ENCODE data around the gene ABCC1. TPM values are rescaled to one million over a fixed set of nuclear protein-coding genes. Genes with fewer than 3 reads are reported as not detected.

The ABCC1 gene
- total and polyA plus RNA-seq, 12 donors: 6.1 to 32.8 (median 21.6) TPM

GRCh38 chr16:15950869-15951268 lies 1.5 kb downstream of the ABCC1 start:
- Histone ChIP-seq H3K36me3 (no peaks in the 10 kb centered on the region), H3K27ac (peak overlapping the region in 8 of 10 donors; percentile 67 to 94 (median 85)), H3K9me3 (no peaks in the 10 kb centered on the region), H3K4me1 (peaks cover 0 to 58% (median 32%) of the 10 kb centered on the region in 9 donors), H3K27me3 (no peaks in the 10 kb centered on the region), H3K4me3 (peak overlapping the region in 8 of 10 donors; percentile 78 to 90 (median 86))
- ATAC-seq (no peak), DNase-seq (no peak)
- TF ChIP-seq CTCF (IDR thresholded peaks at IDR 0.05): no peak
- intact Hi-C loops (cut with DNase I): loop anchor here in 8 of 10 donors (5.0 to 10.0 kb wide), 8 partner anchors 51 to 171 kb away; partner anchors contain the start of gene CEP20 (in 3 of the 8)

- H3K27me3 ChIP-seq: no peaks in the 10 kb centered on the region
- no peaks in the 10 kb centered on the region for H3K9me3 ChIP-seq
- TF ChIP-seq CTCF (IDR thresholded peaks at IDR 0.05): no peak
- peaks cover 0 to 58% (median 32%) of the 10 kb centered on the region in 9 donors for H3K4me1 ChIP-seq
- H3K4me3 ChIP-seq: no peak overlapping the region
- WGBS, 2 donors: 76 to 83% methylated on average over 8 of the region's 8 CpGs
- intact Hi-C loops (cut with DNase I): loop anchor here in 8 of 10 donors (5.0 to 10.0 kb wide), 8 partner anchors 50 to 170 kb away; partner anchors contain the start of gene CEP20 (in 3 of the 8)
- DNase-seq (no peak), ATAC-seq (no peak)
- peak overlapping the region in 6 of 10 donors; percentile 14 to 85 (median 44) for H3K27ac ChIP-seq
- no peaks in the 10 kb centered on the region for H3K36me3 ChIP-seq
Measured at GRCh38 chr16:15951852-15952251, 2.4 kb downstream of the ABCC1 start.

GRCh38 chr16:15952265-15952711 lies 2.9 kb downstream of the ABCC1 start:
- DNase-seq (peak in 1 of 2 donors; percentile 52), ATAC-seq (peak in 3 of 8 donors; percentile 25 to 39 (median 38))
- no peak for TF ChIP-seq CTCF (IDR thresholded peaks at IDR 0.05)
- Histone ChIP-seq H3K36me3 (no peaks in the 10 kb centered on the region), H3K27ac (peak overlapping the region in 5 of 10 donors; percentile 14 to 66 (median 27)), H3K9me3 (no peaks in the 10 kb centered on the region), H3K4me3 (no peak overlapping the region), H3K4me1 (peaks cover 0 to 58% (median 32%) of the 10 kb centered on the region in 9 donors), H3K27me3 (no peaks in the 10 kb centered on the region)
- 47 to 51% methylated on average over 5 of the region's 5 CpGs for WGBS, 2 donors
- intact Hi-C loops (cut with DNase I): loop anchor here in 8 of 10 donors (5.0 to 10.0 kb wide), 8 partner anchors 50 to 170 kb away; partner anchors contain the start of gene CEP20 (in 3 of the 8)

GRCh38 chr16:15953477-15953876 lies 4.1 kb downstream of the ABCC1 start:
- Histone ChIP-seq H3K27ac (no peak overlapping the region), H3K4me1 (peaks cover 0 to 58% (median 32%) of the 10 kb centered on the region in 9 donors), H3K27me3 (no peaks in the 10 kb centered on the region), H3K4me3 (no peak overlapping the region), H3K9me3 (no peaks in the 10 kb centered on the region), H3K36me3 (no peaks in the 10 kb centered on the region)
- intact Hi-C loops (cut with DNase I): loop anchor here in 8 of 10 donors (5.0 to 10.0 kb wide), 8 partner anchors 49 to 169 kb away; partner anchors contain the start of gene CEP20 (in 3 of the 8)
- no peak for DNase-seq
- no peak for ATAC-seq
- WGBS, 2 donors: 88 to 92% methylated on average over 8 of the region's 8 CpGs
- no peak for TF ChIP-seq CTCF (IDR thresholded peaks at IDR 0.05)
